Fibroblast of lung (primary cell): ENCODE results near the gene YPEL4.

Experiments
- EZH2 ChIP-seq: IDR thresholded peaks from 2 replicates; pipeline ENCODE4 v1.5.1; 2012; ENCODE audit warnings: low read length, control low read depth, mild to moderate bottlenecking; ENCODE audit errors: missing control alignments
- TF ChIP-seq, protein P1 (sequence below), 2 donors: IDR thresholded peaks in 1 of 2; conservative IDR thresholded peaks in 1 of 2; 1 replicate in 1 of 2; 2 replicates in 1 of 2; pipeline ENCODE4 v1.5.1; 2011 to 2012; ENCODE audit warnings: low read length in 2 of 2, control low read depth in 1 of 2, inconsistent platforms in 1 of 2, low read depth in 1 of 2, mild to moderate bottlenecking in 1 of 2

DNA sequence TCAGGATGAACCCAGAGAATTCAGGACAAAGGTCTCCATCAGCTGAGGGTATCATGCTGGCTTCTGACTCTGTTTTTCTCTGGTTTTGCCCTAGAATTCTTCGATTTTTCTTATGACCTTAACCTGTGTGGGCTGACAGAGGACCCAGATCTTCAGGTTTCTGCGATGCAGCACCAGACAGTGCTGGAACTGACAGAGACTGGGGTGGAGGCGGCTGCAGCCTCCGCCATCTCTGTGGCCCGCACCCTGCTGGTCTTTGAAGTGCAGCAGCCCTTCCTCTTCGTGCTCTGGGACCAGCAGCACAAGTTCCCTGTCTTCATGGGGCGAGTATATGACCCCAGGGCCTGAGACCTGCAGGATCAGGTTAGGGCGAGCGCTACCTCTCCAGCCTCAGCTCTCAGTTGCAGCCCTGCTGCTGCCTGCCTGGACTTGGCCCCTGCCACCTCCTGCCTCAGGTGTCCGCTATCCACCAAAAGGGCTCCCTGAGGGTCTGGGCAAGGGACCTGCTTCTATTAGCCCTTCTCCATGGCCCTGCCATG is 35.4 kb downstream of the YPEL4 start:
- TF ChIP-seq EZH2, result no peak
- TF ChIP-seq, protein P1, sequence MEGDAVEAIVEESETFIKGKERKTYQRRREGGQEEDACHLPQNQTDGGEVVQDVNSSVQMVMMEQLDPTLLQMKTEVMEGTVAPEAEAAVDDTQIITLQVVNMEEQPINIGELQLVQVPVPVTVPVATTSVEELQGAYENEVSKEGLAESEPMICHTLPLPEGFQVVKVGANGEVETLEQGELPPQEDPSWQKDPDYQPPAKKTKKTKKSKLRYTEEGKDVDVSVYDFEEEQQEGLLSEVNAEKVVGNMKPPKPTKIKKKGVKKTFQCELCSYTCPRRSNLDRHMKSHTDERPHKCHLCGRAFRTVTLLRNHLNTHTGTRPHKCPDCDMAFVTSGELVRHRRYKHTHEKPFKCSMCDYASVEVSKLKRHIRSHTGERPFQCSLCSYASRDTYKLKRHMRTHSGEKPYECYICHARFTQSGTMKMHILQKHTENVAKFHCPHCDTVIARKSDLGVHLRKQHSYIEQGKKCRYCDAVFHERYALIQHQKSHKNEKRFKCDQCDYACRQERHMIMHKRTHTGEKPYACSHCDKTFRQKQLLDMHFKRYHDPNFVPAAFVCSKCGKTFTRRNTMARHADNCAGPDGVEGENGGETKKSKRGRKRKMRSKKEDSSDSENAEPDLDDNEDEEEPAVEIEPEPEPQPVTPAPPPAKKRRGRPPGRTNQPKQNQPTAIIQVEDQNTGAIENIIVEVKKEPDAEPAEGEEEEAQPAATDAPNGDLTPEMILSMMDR (conservative IDR thresholded peaks at IDR 0.05 in 1 of 2, IDR thresholded peaks at IDR 0.05 in 1 of 2; ENCODE audit: low read depth in 1 of 2, low read length in 2 of 2), result no peak
